ENCODE measurements around the gene OR4F6.

Gene OR4F6

DNA sequence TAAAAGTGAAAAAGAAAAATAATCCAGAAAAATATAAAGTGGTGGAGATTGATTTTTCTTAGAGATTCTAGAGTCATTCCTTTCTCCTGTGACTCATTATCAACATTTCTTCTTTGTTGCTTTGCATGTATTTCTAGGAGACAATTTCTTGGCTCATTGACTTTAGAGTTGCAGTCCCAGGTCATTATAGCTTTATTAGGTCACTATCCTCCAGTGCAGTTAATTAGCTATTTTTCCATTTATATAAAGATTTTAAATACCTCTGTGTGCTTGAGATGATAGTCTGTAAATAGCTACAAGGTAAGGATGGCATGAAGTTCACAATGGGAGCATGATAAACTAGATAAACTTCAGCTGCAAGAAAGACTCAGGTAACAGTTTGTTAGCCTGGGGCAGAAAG, 8.6 kb downstream of the OR4F6 start, which contains the start of gene OR4F15:
Gene OR4F15 (plus strand): TSS at position 301 of the 400 bp plus-strand sequence. CDS start 5,985 bp downstream, outside the sequence.
- in situ Hi-C loops (cut with HindIII; ENCODE audit: low pct_ligation_motif_present, low sequenced_read_pairs), result no loop called here
- no peak within 1 kb of the TSS for H3K4me3 ChIP-seq (ENCODE audit: low read depth, low read length)
- H3K36me3 ChIP-seq (replicated peaks), result no peaks in the 10 kb centered on the region
- no peaks in the 10 kb centered on the region for H3K27me3 ChIP-seq (replicated peaks)
- TF ChIP-seq, protein P1, sequence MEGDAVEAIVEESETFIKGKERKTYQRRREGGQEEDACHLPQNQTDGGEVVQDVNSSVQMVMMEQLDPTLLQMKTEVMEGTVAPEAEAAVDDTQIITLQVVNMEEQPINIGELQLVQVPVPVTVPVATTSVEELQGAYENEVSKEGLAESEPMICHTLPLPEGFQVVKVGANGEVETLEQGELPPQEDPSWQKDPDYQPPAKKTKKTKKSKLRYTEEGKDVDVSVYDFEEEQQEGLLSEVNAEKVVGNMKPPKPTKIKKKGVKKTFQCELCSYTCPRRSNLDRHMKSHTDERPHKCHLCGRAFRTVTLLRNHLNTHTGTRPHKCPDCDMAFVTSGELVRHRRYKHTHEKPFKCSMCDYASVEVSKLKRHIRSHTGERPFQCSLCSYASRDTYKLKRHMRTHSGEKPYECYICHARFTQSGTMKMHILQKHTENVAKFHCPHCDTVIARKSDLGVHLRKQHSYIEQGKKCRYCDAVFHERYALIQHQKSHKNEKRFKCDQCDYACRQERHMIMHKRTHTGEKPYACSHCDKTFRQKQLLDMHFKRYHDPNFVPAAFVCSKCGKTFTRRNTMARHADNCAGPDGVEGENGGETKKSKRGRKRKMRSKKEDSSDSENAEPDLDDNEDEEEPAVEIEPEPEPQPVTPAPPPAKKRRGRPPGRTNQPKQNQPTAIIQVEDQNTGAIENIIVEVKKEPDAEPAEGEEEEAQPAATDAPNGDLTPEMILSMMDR (IDR thresholded peaks at IDR 0.05; ENCODE audit: low read depth, low read length, missing control alignments), result no peak
- no peak within 1 kb of the TSS for H3K27ac ChIP-seq
- DNase-seq, result no peak

DNA sequence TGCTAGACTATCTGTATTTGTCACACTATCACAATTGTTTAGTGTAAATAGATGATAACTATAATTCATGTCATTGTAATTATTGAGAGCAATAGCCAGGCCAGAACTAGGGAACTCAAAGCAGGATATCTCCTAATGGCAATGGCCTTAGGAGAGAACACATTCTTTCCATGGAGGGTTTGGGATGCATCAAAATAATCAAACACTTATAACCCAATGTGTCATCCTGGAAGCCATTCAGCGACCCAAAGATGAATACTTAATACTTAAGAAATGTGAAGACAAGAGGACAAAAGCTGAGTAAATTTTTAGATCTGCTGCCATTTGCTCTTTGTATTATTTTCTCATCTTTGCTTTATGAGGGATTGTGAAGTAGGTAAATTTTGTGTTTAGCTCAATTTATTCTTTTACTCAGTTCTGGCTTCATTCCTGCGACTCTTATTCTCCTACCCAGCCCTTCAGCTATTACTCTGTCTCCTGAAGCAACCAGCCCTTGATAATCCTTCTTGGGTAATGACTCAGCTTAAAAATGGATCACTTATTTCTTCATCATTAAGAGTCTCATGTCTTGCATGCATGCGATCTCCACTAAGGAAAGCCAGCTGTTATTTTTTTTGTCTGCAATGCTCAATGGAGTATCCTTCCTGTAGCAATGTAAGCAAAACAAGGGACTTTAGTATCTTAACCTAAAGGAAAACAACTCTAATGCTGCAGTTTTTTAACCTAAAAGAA, 10.7 kb downstream of the OR4F6 start:
- no peak overlapping the region for H3K4me3 ChIP-seq (ENCODE audit: low read depth, low read length)
- in situ Hi-C loops (cut with HindIII; ENCODE audit: low pct_ligation_motif_present, low sequenced_read_pairs), result no loop called here
- H3K36me3 ChIP-seq (replicated peaks), result no peaks in the 10 kb centered on the region
- H3K27me3 ChIP-seq (replicated peaks), result no peaks in the 10 kb centered on the region
- TF ChIP-seq, protein P1 (IDR thresholded peaks at IDR 0.05; ENCODE audit: low read depth, low read length, missing control alignments), result no peak
- H3K27ac ChIP-seq, result no peak overlapping the region
- DNase-seq, result no peak

DNA sequence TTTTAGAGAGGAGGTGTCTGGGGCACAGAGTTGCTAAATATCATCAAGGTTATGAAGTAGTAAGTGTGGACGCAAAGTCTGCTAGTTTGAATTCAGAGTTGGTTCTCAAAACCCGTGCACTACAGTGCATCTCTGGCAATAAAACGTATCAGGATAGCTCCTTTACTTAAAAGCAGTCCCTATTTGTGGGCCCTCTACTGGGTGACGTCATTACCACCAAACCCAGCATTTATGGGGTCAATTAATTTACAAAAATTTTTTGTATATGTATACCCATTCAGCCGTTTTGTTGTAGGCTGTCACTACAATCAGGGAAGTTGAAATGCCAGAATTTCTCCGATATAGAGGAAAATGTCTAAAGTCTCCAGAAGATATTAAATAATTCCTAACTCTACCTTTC, 17.5 kb downstream of the OR4F6 start:
- Histone ChIP-seq H3K27ac (no peak overlapping the region), H3K36me3 (replicated peaks) (no peaks in the 10 kb centered on the region), H3K4me3 (ENCODE audit: low read depth, low read length) (no peak overlapping the region), H3K27me3 (replicated peaks) (no peaks in the 10 kb centered on the region)
- in situ Hi-C loops (cut with HindIII; ENCODE audit: low pct_ligation_motif_present, low sequenced_read_pairs), result no loop called here
- no peak for DNase-seq
- TF ChIP-seq, protein P1 (IDR thresholded peaks at IDR 0.05; ENCODE audit: low read depth, low read length, missing control alignments), result no peak

DNA sequence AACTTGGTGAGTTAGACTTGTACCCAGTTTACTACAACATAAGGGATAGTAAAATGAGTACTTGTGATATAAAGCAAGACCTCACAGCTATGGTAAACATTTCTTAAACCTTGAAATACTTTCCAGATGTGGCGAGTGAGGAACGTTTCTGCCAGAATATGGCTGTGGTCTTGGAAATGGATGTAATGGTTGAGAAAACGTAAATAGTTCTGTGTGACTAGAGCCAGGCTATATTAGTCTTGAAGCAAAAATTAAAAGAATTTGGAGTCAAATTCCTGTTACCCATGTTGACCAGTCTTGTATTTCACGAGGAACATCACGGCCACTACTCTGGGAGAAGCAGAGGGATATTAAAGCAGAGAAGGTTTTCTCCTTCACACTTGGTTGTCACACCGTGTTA, 23.9 kb downstream of the OR4F6 start:
- Histone ChIP-seq H3K36me3 (replicated peaks) (no peaks in the 10 kb centered on the region), H3K27me3 (replicated peaks) (no peaks in the 10 kb centered on the region), H3K27ac (no peak overlapping the region), H3K4me3 (ENCODE audit: low read depth, low read length) (no peak overlapping the region)
- DNase-seq, result no peak
- TF ChIP-seq, protein P1 (IDR thresholded peaks at IDR 0.05; ENCODE audit: low read depth, low read length, missing control alignments), result no peak
- in situ Hi-C loops (cut with HindIII; ENCODE audit: low pct_ligation_motif_present, low sequenced_read_pairs), result no loop called here

DNA sequence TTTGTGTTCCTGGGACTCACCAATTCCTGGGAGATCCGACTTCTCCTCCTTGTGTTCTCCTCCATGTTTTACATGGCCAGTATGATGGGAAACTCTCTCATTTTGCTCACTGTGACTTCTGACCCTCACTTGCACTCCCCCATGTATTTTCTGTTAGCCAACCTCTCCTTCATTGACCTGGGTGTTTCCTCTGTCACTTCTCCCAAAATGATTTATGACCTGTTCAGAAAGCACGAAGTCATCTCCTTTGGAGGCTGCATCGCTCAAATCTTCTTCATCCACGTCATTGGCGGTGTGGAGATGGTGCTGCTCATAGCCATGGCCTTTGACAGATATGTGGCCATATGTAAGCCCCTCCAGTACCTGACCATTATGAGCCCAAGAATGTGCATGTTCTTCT, 25.5 kb downstream of the OR4F6 start:
- Histone ChIP-seq H3K4me3 (ENCODE audit: low read depth, low read length) (no peak overlapping the region), H3K36me3 (replicated peaks) (no peaks in the 10 kb centered on the region), H3K27me3 (replicated peaks) (no peaks in the 10 kb centered on the region), H3K27ac (no peak overlapping the region)
- no peak for DNase-seq
- TF ChIP-seq, protein P1 (IDR thresholded peaks at IDR 0.05; ENCODE audit: low read depth, low read length, missing control alignments), result no peak
- in situ Hi-C loops (cut with HindIII; ENCODE audit: low pct_ligation_motif_present, low sequenced_read_pairs), result no loop called here

DNA sequence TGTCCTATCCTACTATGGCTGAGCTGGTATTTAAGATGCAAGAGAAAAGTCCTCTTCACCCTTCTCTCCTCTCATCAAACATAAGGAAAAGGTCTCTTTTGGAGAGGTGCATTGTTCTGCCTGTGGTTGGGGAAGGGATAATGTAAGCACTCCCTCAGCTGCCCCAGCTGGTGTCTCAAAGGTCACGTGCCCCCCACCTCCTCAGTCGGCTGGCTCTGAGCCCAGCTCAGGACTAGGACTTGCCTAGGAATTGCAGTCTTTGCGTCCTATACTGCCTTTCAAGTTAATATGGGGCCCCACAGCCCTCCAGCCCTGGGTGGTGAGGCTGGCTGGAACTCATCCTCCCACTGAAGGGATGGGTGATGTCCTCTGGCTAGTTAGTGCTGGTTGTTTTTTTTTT, 38.3 kb downstream of the OR4F6 start:
- in situ Hi-C loops (cut with HindIII; ENCODE audit: low pct_ligation_motif_present, low sequenced_read_pairs), result no loop called here
- H3K27ac ChIP-seq, result no peak overlapping the region
- no peaks in the 10 kb centered on the region for H3K36me3 ChIP-seq (replicated peaks)
- no peak for DNase-seq
- H3K27me3 ChIP-seq (replicated peaks), result no peaks in the 10 kb centered on the region
- TF ChIP-seq, protein P1 (IDR thresholded peaks at IDR 0.05; ENCODE audit: low read depth, low read length, missing control alignments), result no peak
- no peak overlapping the region for H3K4me3 ChIP-seq (ENCODE audit: low read depth, low read length)
